GM21367 (cell line): ENCODE results near the gene CNTNAP3B.
"Not testable (repeated sequence)": the region's sequence is repeated elsewhere in the genome, so short reads cannot be mapped to it uniquely, and the experiment has no call there.

ENCODE experiments used
- ATAC-seq: cut with Tn5 transposase; IDR thresholded peaks from one replicate; pipeline ENCODE4 v1.9.1; 2021; ENCODE audit not compliant: unreplicated experiment

Gene CNTNAP3B

DNA sequence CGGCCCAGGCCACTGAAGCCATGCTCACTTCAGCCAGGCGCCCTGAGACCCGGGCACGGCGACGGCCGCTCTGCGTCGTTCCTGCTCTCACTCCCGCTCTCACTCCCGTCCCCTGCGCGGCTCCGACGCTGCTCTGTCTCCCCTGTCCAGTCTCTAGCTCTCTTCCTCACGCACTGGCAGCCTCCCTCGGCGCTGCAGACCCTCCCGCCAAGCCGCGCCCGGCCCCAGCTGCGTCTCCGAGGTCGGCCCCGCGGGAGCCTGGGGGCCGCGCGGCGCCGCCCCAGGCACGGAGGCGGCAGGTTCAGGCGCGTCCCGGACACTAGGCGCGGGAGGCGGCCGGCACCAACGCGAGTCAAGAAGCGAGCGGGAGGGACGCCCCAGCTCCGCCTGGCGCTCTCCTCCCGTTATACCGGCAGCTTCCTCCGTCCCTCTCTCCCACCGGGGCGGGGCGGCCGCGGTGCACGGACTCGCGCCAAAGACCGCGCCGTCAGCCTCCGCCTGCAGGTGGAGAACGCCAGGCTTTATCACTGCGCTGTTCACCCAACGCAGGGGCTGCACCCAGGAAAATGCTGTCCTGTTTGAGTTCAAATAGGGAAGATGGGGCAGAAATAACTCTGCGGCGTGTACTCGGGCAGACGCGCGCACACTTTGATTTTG is at the start of gene CNTNAP3B:
TSS of gene CNTNAP3B (minus strand) at position 354 of the 657 bp plus-strand sequence. CDS start at position 22, 332 bp downstream.
- ATAC-seq, result not testable (repeated sequence)

- ATAC-seq, result not testable (repeated sequence)
These were observed 31.1 kb upstream of the CNTNAP3B start for GRCh38 chr9:42160299-42160698.

GRCh38 chr9:42127056-42127841 is 2.0 kb downstream of the CNTNAP3B start:
- not testable (repeated sequence) for ATAC-seq

DNA sequence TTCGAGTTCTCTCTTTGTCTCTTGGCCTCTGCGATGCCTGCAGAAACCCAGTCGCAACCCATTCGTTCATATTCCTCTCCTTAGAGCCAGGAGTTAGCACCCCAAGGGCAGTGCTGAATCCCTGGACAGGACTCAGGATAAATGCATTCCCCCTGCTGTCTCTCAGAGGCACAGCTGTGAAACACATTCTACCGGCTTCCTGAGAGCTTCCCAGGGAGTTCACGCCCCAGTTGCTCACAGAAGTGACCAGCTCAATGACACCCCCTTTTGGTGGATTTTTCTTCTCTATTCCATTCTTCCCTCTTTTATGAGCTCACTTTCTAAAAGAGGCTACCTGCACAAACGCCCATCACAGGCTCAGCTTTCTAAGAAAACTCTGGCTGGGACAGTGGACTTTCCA is 8.2 kb downstream of the CNTNAP3B start:
- ATAC-seq, result not testable (repeated sequence)

GRCh38 chr9:42095929-42096328 is 33.3 kb downstream of the CNTNAP3B start:
- not testable (repeated sequence) for ATAC-seq

GRCh38 chr9:42084559-42084952 is 44.7 kb downstream of the CNTNAP3B start:
- not testable (repeated sequence) for ATAC-seq

GRCh38 chr9:42083877-42084558 is 45.2 kb downstream of the CNTNAP3B start:
- ATAC-seq, result not testable (repeated sequence)

DNA sequence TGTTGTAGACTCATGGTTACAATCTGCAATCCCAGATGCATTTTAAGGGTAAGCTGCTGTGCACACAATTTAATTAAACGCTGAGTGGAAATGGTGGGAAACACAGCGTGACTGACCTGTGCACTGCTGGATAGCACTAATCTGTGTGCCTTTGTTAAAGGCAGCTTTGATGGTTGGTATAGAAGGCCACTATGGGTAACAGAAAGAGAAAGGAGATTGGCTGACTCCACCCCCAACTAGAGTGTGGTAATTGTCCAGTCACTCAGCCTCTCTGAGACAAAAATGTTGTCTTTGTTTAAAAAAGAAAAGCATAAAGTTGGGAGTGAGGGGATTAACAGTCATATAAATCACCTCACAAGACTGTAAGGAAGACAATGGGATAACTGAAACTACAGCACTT is 48.9 kb downstream of the CNTNAP3B start:
- not testable (repeated sequence) for ATAC-seq

- ATAC-seq, result not testable (repeated sequence)
These were observed 54.4 kb downstream of the CNTNAP3B start for GRCh38 chr9:42074868-42075267.

DNA sequence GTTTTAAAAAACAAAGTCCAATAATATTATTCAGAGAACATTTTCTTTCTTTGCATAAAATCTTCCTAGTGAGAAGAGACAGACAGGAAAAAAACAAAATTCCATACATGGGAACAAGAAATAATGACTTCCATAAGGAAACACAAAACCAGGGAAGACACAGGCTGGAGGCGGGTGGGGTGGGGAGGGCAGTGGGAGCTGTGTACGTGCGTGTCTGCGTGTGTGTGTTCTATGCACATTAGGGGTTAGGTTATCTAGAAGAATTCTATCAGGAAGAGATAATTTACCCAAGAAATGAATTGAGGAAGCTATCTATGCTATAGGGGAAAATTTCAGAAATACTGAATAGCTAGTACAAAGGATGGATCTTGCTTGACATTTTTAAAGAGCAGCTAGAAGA is 58.2 kb downstream of the CNTNAP3B start:
- ATAC-seq, result not testable (repeated sequence)

GRCh38 chr9:42070035-42070799 is 59.0 kb downstream of the CNTNAP3B start:
- not testable (repeated sequence) for ATAC-seq

- not testable (repeated sequence) for ATAC-seq
These were observed 75.4 kb downstream of the CNTNAP3B start for GRCh38 chr9:42053874-42054273.

DNA sequence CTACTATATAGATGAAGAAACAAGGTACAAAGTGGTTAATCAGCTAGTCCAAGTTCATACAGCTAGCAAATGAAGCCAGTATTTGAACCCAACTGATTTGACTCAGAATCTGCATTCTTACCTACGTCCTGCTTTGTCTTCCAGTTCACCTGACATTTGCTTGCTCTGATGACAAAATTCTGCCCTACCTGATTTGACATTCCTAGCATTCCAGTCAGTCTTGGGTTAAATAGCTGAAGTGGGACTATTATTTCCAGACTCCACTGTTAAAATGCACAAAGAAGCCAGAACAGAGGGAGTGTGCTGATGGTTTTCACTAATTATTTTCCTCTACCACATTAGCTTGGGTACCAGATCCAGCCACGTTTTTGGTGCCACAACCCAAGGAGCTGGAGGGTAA is 78.5 kb downstream of the CNTNAP3B start:
- not testable (repeated sequence) for ATAC-seq

GRCh38 chr9:42044422-42045010 is 84.7 kb downstream of the CNTNAP3B start:
- ATAC-seq, result not testable (repeated sequence)

DNA sequence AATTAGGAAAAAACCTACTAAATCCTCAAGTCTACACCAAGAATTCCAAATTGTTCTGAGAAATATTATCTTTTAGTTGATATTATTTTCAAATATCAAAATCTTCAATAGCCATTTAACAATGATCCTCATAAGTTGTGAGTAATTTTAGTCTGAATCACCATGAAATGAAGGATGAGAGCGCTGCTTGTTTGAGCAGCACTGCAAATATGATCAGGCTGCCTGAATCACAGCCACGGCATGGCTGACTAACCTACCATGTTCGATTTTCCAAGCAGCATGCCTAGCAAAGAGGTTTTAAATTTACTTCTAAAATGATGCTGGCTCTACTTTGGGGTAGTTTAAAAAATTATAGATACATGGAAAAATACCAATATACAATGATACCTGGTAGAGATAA is 95.7 kb downstream of the CNTNAP3B start:
- not testable (repeated sequence) for ATAC-seq

DNA sequence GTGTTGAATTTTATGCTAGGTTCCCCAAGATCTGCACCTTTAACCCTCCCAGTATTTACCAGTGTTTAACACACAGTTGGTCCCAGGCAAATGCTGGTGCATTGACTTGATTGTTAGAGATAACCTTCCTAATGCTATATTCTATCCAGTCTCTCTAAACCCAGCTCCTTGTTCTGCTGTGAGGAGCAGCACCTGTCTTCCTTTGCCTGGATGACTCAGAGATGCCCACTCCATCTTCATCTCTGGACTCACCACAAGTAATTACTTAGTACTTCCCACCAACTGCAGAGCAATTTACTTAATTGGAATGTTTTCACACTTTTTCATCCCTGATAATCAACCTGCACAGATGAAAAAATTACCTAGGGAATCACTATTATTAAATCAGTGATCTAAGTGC is 108.6 kb downstream of the CNTNAP3B start:
- not testable (repeated sequence) for ATAC-seq

DNA sequence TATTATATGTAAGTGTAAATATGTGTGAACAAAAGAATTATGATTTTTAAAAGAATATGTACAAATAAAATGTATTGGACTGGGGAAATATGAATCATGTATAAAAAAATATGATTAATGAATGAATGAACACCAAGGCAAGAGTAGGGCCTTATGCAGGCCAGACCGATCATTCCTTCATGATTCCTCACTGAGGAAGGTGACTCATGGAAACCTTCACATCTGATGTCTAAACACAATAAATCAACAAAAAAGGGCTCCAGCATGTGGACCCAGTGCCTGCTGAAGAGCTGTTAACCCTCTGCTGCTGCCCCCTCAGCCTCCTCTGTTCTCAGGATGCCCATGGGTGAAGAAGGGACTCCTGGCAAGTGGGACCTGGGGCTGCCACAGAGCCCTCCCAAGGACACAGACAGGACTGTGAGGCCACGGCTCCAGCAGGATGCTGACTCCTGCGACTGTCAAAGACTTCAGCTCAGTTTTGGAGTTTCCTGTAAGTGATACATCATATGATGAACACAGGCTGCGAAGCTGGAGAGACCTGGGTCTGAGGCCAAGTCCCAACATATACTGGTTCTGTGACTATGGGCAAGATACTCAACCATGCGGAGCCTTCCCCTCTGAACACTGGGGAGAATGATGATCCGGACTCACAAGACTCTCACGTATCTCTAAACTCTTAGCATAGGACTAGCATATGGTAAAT is 110.9 kb downstream of the CNTNAP3B start:
- ATAC-seq, result not testable (repeated sequence)

- ATAC-seq, result not testable (repeated sequence)
These were observed 114.9 kb downstream of the CNTNAP3B start for GRCh38 chr9:42014317-42014716.

GRCh38 chr9:41991607-41992006 is 137.6 kb downstream of the CNTNAP3B start:
- not testable (repeated sequence) for ATAC-seq

GRCh38 chr9:41980271-41980670 is 149.0 kb downstream of the CNTNAP3B start:
- ATAC-seq, result not testable (repeated sequence)
